ENCODE measurements around the gene ABI3BP.
"Not testable (repeated sequence)": the region's sequence is repeated elsewhere in the genome, so short reads cannot be mapped to it uniquely, and the experiment has no call there.

The ABI3BP gene

GRCh38 chr3:100954199-100954935 lies 38.9 kb downstream of the ABI3BP start:
- Histone ChIP-seq H3K36me3 (no peaks in the 10 kb centered on the region), H3K4me1 (no peaks in the 10 kb centered on the region), H3K4me2 (no peak overlapping the region), H3K9ac (no peak overlapping the region), H3K27me3 (no peaks in the 10 kb centered on the region), H3K9me3 (peaks cover 6% of the 10 kb centered on the region), H4K20me1 (no peaks in the 10 kb centered on the region), H3K27ac (no peak overlapping the region), H3K4me3 (no peak overlapping the region)
- no peak for TF ChIP-seq Cebpa-rat (IDR thresholded peaks at IDR 0.05)

- TF ChIP-seq Cebpa-rat (IDR thresholded peaks at IDR 0.05), result no peak
- Histone ChIP-seq H3K36me3 (no peaks in the 10 kb centered on the region), H4K20me1 (no peaks in the 10 kb centered on the region), H3K9ac (no peak overlapping the region), H3K4me1 (no peaks in the 10 kb centered on the region), H3K4me3 (no peak overlapping the region), H3K9me3 (no peaks in the 10 kb centered on the region), H3K27ac (no peak overlapping the region), H3K27me3 (no peaks in the 10 kb centered on the region), H3K4me2 (no peak overlapping the region)
Measured at GRCh38 chr3:100953103-100953502, 40.1 kb downstream of the ABI3BP start.

GRCh38 chr3:100947119-100947518 lies 46.1 kb downstream of the ABI3BP start:
- Histone ChIP-seq H3K9me3 (no peaks in the 10 kb centered on the region), H3K4me3 (no peak overlapping the region), H3K9ac (no peak overlapping the region), H3K4me1 (no peaks in the 10 kb centered on the region), H3K36me3 (no peaks in the 10 kb centered on the region), H3K27me3 (no peaks in the 10 kb centered on the region), H3K4me2 (no peak overlapping the region), H3K27ac (no peak overlapping the region), H4K20me1 (no peaks in the 10 kb centered on the region)
- no peak for TF ChIP-seq Cebpa-rat (IDR thresholded peaks at IDR 0.05)

GRCh38 chr3:100946096-100946495 lies 47.1 kb downstream of the ABI3BP start:
- not testable (repeated sequence) for H3K27ac ChIP-seq, H3K9me3 ChIP-seq, H3K9ac ChIP-seq, H3K36me3 ChIP-seq, H3K4me3 ChIP-seq, H4K20me1 ChIP-seq, H3K4me2 ChIP-seq, H3K4me1 ChIP-seq, H3K27me3 ChIP-seq

GRCh38 chr3:100941451-100941850 lies 51.8 kb downstream of the ABI3BP start:
- H3K36me3 ChIP-seq, result no peaks in the 10 kb centered on the region
- no peak for TF ChIP-seq Cebpa-rat (IDR thresholded peaks at IDR 0.05)
- no peaks in the 10 kb centered on the region for H4K20me1 ChIP-seq
- H3K9me3 ChIP-seq, result no peaks in the 10 kb centered on the region
- H3K27ac ChIP-seq, result no peak overlapping the region
- H3K4me3 ChIP-seq, result no peak overlapping the region
- H3K27me3 ChIP-seq, result no peaks in the 10 kb centered on the region
- H3K4me1 ChIP-seq, result no peaks in the 10 kb centered on the region
- H3K4me2 ChIP-seq, result no peak overlapping the region
- H3K9ac ChIP-seq, result no peak overlapping the region

- no peak overlapping the region for H3K4me2 ChIP-seq
- H4K20me1 ChIP-seq, result no peaks in the 10 kb centered on the region
- H3K36me3 ChIP-seq, result no peaks in the 10 kb centered on the region
- no peak overlapping the region for H3K27ac ChIP-seq
- H3K9ac ChIP-seq, result no peak overlapping the region
- no peaks in the 10 kb centered on the region for H3K27me3 ChIP-seq
- H3K4me1 ChIP-seq, result no peaks in the 10 kb centered on the region
- no peak for TF ChIP-seq Cebpa-rat (IDR thresholded peaks at IDR 0.05)
- no peak overlapping the region for H3K4me3 ChIP-seq
- H3K9me3 ChIP-seq, result no peaks in the 10 kb centered on the region
Measured at GRCh38 chr3:100941041-100941440, 52.2 kb downstream of the ABI3BP start.

- no peaks in the 10 kb centered on the region for H4K20me1 ChIP-seq
- H3K9ac ChIP-seq, result no peak overlapping the region
- H3K27ac ChIP-seq, result no peak overlapping the region
- H3K4me1 ChIP-seq, result no peaks in the 10 kb centered on the region
- TF ChIP-seq Cebpa-rat (IDR thresholded peaks at IDR 0.05), result no peak
- no peaks in the 10 kb centered on the region for H3K27me3 ChIP-seq
- no peaks in the 10 kb centered on the region for H3K9me3 ChIP-seq
- no peaks in the 10 kb centered on the region for H3K36me3 ChIP-seq
- no peak overlapping the region for H3K4me3 ChIP-seq
- H3K4me2 ChIP-seq, result no peak overlapping the region
Measured at GRCh38 chr3:100936931-100937330, 56.3 kb downstream of the ABI3BP start.

- Histone ChIP-seq H3K27me3 (no peaks in the 10 kb centered on the region), H3K4me1 (no peaks in the 10 kb centered on the region), H3K36me3 (no peaks in the 10 kb centered on the region), H4K20me1 (no peaks in the 10 kb centered on the region), H3K4me2 (no peak overlapping the region), H3K9ac (no peak overlapping the region), H3K4me3 (no peak overlapping the region), H3K27ac (no peak overlapping the region), H3K9me3 (no peaks in the 10 kb centered on the region)
- no peak for TF ChIP-seq Cebpa-rat (IDR thresholded peaks at IDR 0.05)
Measured at GRCh38 chr3:100932491-100932890, 60.7 kb downstream of the ABI3BP start.

GRCh38 chr3:100928638-100929428 lies 64.4 kb downstream of the ABI3BP start:
- H3K27me3 ChIP-seq, result no peaks in the 10 kb centered on the region
- TF ChIP-seq Cebpa-rat (IDR thresholded peaks at IDR 0.05), result no peak
- H3K27ac ChIP-seq, result no peak overlapping the region
- H3K36me3 ChIP-seq, result no peaks in the 10 kb centered on the region
- no peak overlapping the region for H3K4me3 ChIP-seq
- H3K9me3 ChIP-seq, result no peaks in the 10 kb centered on the region
- H3K9ac ChIP-seq, result no peak overlapping the region
- H3K4me1 ChIP-seq, result no peaks in the 10 kb centered on the region
- H3K4me2 ChIP-seq, result no peak overlapping the region
- no peaks in the 10 kb centered on the region for H4K20me1 ChIP-seq

GRCh38 chr3:100927775-100928174 lies 65.4 kb downstream of the ABI3BP start:
- no peak for TF ChIP-seq Cebpa-rat (IDR thresholded peaks at IDR 0.05)
- Histone ChIP-seq H3K27ac (no peak overlapping the region), H3K9ac (no peak overlapping the region), H3K4me1 (no peaks in the 10 kb centered on the region), H4K20me1 (no peaks in the 10 kb centered on the region), H3K4me3 (no peak overlapping the region), H3K9me3 (no peaks in the 10 kb centered on the region), H3K36me3 (no peaks in the 10 kb centered on the region), H3K27me3 (no peaks in the 10 kb centered on the region), H3K4me2 (no peak overlapping the region)
